GM11168 (cell line): Measurements from ENCODE around the gene THBS2.
"Not testable (repeated sequence)": the region's sequence is repeated elsewhere in the genome, so short reads cannot be mapped to it uniquely, and the experiment has no call there.

Experiments
- in situ Hi-C: fragments of 300-500 bp; cut with MboI; formaldehyde crosslinking; loops from one replicate; pipeline ENCODE4 v1.12.0; 2022; ENCODE audit warnings: low sequenced_read_pairs; ENCODE audit not compliant: unreplicated experiment

Gene THBS2

DNA sequence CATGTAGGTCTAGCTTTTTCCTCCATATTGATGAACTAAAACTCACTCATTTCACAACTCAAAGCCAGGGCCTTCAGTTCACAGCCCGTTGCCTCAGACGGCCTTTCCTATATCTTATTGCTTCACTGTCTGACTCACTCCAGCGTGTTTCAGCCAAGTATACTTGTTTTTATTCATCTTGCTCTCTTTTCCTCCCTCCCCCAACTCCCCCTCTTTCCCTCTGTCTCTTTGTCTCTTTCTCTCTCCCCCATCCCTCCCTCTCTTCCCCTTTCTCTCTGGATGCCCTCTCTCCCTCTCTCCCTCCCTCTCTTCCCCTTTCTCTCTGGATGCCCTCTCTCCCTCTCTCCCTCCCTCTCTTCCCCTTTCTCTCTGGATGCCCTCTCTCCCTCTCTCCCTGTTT is 38.9 kb downstream of the THBS2 start:
- in situ Hi-C loops: not testable (repeated sequence)

DNA sequence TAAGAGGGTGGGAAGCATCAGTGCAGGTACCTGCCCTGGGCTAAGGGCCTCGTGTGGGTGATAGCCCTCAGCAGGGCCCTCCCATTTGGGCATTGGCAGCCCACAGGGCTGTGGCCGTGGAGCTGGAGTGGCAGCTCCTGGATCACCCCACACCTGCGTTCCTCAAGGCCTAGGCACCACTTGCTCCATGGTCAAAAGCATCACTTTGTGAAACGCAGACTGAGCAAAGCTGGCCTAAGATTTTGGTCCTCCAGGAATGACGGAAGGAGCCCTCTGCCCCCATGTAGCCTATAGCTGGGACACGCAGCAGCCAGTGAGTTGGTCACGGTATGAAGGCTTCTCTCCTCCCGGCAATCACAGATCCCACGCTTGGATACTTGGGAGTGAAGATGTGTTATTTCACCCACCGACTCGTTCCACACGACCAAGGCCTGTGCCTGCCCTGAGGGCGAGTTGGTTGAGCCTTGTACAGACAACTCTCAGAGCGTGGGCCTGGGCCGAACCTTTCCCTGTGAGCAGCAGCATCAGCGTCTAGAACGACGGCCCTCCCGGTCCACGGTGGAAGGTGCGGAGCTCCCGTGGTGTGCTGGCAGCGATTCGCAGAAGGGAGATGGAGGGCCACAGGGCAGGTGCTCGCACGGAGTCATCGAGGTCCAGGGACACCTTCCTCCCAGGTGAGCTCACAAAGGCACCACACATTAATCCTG is 39.7 kb downstream of the THBS2 start:
- in situ Hi-C loops: no loop called here

DNA sequence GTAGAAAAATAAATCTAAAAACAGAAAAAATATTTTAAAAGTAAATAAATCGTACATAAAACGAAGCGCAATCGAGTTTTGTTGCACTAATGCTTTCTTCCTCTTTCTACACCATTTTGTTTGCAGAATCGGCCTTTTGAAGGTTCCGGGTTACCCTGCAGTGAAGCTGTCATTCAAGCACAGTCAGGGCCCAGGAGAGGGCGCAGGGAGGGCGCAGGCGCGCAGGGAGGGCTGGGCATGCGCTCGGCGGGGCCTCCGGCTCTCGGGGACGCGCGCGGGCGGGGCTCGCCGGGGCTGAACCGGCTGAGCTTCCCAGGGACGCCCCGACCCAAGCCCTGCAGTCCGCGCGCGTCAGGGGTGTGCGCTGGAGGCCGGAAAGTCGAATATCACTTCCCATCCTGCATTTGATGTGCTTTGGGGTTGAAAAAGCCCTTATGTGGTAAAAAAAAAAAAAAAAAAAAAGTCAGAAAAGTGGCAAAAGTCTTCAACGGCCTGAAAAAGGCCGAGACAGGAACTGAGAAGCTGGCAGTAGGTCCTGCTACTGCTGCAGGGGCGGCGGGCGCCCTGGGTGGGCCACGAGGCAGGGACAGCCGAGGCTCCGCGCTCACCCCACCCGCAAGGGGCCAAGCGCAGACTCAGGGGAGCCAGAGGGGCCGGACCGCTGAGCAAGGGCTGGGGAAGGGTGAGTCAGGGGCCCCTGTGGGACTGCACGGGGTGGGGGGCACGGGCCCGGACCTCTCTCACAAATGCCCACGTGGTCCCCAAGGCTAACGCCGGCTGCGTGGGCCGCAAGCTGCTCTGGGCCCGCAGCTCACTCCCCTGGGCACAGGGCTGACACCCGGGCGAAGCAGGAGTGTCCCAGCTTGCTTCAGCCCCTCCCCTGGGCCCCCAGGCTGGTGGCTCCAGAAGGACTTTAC is 40.5 kb downstream of the THBS2 start:
- in situ Hi-C loops: no loop called here

DNA sequence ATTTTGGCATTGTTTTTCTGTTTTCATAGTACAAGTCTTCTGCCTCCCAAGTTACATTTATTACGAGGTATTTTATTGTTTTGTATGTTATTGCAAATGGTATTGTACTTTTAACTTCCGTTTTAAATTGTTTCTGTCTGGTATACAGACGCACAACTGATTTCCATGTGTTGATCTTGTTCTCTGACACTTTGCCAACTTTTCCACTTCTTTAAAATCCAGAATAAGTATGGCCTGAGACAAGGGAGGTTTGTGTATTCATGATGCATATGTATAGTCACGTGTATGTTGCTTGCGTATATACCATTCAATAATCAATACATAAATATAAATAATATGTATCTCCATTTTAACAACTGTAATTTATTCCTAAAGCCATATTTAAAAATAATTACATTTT is 41.2 kb downstream of the THBS2 start:
- in situ Hi-C loops: no loop called here

DNA sequence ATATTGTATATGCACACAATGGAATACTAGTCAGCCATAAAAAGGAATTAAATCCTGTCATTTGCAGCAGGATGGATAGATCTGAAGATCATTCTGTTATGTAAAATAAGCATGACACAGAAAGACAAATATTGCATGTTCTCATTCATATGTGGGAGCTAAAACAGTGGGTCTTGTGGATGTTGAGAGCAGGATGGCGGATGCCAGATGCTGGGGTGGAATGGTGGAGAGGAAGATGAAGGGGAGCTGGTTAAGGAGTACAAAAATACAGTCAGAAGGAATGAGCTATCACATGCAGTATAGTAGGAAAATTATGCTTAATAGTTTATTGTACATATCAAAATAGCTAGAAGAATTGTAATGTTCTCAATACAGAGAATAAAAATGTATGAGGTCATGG is 41.8 kb downstream of the THBS2 start:
- in situ Hi-C loops: no loop called here

DNA sequence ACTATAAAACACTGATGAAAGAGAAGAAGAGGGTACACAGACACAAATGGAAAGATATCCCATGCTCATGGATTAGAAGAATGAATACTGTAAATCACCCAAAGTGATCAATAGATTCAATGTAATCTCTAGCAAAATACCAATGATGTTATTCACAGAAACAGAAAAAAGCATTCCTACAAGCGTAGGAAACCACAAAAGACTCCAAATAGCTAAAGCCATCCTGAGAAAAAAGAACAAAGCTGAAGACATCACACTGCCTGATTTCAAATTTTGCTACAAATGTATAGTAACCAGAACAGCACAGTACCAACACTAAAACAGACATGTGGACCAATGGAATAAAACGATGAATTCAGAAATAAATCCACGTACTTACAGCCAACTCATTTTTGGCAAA is 43.0 kb downstream of the THBS2 start:
- in situ Hi-C loops: no loop called here

DNA sequence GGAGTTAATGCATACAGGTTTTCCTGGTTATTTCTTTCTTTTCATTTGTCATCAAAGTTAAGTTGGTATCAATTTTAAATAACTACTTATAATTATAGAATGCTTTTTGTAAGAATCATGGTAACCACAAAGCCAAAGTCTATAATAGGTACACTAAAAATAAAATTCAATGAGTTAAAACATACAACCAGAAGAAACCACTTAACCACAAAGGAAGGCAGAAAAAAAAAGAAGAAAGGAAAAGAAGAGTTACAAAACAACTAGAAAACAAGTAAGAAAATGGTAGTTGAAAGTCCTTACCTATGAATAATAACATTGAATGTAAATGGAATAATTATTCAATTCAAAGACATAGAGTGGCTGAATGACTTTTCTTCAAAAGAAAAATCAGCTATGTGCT is 45.6 kb downstream of the THBS2 start:
- in situ Hi-C loops: no loop called here

DNA sequence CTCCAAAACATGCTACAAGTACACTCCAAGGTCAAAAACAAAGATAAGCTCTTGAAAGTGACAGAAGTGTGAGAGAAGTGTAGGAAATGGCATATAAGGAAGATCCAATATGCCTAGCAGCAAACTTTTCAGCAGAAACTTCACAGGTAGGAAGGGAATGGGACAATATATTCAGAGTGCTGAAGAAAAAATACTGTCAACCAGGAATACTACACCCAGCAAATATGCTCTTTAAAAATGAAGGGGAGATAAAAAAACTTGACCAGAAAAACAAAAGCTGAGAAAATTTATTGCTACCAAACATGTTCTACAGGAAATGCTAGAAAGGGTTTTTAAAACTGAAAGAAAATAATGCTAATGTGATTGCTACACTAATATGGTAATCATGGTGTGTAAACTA is 46.2 kb downstream of the THBS2 start:
- in situ Hi-C loops: no loop called here

DNA sequence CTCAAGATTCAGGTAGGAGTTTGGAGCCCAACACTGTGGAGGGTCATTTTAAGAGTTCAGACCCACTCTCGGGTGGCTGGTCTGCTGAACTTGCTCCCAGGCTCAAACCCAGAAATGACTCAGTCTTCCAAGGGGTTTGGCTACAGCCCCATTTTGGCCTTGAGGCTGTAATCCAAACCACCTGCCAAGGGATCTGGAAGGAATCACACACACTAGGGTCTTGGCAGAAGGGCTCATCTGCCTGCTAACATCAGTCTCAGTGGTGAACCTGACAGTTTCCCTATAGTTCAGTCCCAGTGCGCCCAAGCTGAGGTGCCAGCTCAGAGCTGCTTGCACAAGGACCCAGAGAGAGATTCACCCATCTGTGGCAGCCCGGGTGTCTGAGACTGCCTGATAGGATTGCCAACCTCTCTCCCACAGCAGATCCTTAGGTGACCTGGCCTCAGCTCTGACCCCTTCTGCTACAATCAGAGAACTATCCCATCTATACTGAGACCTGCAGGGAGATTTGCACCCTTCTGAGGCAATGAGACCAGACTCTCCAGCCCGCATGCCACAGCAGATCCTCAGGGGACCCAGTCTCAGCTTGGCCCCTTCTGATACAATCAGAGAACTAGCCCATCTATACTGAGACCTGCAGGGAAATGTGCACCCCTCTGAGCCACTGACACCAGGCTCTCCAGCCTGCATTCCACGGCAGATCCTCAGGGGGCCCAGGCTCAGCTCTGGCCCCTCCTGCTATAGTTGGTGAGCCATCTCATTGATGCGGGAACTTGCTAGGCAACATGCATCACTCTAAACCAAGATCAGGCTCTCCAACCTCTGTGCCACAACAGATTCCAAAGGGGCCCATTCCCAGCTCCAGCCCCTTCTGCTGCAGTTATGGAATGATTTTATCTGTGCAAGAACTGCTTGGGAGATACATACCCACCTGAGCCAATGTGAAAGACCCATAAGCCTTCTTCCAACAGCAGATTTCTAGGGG is 48.2 kb downstream of the THBS2 start:
- in situ Hi-C loops: no loop called here

DNA sequence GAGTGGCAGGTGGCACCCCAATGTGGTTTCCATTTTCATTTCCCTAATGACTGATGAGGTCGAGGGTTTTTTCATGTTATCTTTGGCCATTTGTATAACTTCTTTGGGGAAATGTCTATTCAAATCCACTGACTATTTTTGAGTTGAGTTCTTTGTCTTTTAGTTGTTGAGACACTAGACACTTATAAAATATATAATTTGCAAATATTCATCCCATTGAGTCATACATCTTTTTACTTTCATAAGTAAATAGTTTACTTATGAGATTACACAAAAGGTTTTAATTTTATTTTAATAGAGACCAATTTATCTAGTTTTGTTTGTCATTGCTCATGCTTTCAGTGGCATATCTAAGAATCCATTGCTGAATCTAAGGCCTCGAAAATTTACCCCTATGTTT is 49.5 kb downstream of the THBS2 start:
- in situ Hi-C loops: no loop called here

DNA sequence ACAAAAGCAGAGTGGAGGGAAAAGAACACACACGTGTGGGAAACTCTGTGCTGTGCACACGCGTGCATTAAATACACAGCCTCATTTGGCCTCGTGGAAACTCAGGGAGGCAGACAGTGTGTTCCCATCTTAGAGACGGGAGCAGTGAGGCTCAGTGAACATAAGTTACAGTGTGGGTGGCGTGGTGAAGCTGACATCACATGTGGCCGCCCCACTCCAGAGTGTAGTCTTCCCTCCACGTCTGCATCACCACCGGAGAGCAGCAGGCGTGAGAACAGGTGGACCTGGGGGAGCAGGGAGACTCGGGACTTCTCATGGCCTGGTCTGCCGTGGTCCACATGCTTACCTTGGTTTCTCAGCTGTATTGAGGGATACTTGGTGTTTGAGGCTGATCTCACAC is 51.7 kb downstream of the THBS2 start:
- in situ Hi-C loops: no loop called here

DNA sequence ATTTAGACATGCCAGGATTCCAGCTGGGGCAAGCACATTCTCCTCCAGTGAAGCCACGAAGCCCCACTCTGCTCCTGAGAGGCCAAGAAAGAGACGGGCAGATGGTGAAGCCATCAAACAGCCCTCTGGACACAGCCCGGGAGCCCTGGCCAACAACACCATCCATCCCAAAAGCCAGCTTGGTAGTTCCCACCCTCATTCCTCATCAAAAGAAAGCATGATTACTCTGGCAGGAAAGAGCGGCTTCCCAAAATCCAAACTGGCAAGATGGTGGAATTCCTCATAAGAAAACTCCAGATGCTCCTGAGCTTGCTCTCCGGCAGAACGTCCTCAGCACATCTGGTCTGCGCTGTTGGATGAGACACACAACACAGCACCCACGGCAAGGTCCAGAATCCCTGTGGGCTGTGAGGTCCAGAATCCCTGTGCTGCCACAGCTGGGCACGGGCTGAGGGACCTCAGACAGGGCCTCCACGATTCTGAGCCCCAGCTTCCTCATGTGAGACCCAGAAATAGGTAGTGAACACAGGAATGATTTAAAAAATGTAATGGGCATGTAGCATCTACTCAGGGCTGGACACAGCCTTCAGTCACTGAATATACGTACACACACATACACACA is 52.6 kb downstream of the THBS2 start:
- in situ Hi-C loops: no loop called here

DNA sequence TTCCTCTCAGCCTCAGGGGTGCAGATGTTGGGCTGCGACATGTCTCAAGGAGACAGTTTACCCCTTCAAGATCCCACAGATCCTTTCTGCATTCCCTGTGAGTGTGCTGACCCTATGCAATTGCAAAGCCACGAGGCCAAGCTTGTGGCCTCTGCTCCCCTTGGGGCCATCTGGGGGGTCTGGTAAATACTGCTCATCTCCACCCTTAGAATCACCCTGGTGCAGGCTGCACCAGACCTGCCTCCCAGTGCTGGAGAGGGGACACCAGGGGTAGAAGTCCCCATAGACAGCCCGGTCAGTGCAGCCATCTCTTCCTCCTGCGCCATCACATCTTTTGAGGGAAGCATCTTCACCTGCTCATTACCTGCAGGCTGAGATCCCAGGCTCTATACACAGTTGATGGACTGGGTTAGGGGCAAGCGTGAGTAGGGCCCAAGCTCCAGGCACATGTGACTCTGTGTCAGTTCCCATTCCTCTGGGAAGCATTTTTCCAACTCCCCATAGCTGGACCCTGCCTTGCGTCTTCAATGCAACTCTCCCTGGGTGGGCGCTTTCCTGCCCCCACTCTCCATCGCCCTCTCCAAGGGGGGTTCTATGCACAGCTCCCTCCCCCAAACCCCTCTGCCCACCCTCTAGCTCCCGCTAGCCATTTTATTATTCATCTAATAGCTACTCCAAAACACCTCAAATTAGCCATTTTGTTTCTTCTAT is 53.9 kb downstream of the THBS2 start:
- in situ Hi-C loops: no loop called here

DNA sequence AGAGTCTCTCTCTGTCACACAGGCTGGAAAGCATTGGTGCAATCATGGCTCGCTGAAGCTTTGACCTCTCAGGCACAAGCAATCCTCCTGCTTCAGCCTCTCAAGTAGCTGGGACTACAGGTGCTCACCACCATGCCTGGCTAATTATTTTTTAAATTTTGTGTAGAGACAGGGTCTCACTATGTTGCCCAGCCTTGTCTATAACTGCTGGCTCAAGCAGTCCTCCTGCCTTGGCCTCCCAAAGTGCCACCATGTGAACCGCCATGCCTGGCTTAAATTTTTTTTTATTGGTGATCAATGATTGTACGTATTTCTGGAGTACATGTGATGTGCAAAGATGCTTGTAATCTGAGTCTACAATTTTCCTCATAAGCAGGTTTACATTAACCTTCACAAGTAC is 54.8 kb downstream of the THBS2 start:
- in situ Hi-C loops: no loop called here

DNA sequence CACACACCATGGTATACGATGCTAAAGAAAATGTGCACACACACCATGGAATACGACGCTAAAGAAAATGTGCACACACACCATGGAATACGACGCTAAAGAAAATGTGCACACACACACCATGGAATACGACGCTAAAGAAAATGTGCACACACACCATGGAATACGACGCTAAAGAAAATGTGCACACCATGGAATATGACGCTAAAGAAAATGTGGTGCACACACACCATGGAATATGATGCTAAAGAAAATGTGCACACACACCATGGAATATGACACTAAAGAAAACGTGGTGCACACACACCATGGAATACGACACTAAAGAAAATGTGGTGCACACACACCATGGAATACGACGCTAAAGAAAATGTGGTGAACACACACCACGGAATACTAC is 55.7 kb downstream of the THBS2 start:
- in situ Hi-C loops: not testable (repeated sequence)

DNA sequence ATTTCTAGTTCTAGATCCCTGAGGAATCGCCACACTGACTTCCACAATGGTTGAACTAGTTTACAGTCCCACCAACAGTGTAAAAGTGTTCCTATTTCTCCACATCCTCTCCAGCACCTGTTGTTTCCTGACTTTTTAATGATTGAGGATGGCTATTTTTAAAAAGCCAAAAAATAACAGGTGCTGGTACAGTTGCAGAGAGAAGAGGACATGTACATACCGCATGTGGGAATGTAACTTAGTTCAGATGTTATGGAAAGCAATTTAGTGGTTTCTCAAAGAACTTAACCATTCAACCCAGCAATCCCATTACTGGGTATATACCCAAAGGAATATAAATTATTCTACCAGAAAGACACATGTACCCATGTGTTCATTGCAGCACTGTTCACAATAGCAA is 57.4 kb downstream of the THBS2 start:
- in situ Hi-C loops: not testable (repeated sequence)

DNA sequence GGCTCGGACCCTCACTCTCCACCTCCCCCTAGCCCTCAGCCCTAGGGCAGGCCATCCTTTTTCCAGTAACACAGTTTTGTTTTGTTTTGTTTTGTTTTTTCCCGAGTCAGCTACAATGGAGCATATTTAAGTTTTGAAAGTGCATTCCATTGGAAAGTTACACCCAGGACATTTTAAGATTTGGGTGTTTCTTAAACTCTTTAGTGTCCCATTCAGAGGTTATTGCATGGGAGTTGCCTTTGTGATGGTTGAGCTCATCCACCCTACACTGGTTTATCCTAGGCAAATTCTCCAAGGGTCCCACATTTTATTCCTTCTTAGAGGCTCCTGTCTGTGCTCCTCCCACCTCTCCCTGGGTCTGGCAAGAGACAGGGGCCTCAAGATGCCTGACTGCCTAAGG is 58.9 kb downstream of the THBS2 start:
- in situ Hi-C loops: no loop called here

DNA sequence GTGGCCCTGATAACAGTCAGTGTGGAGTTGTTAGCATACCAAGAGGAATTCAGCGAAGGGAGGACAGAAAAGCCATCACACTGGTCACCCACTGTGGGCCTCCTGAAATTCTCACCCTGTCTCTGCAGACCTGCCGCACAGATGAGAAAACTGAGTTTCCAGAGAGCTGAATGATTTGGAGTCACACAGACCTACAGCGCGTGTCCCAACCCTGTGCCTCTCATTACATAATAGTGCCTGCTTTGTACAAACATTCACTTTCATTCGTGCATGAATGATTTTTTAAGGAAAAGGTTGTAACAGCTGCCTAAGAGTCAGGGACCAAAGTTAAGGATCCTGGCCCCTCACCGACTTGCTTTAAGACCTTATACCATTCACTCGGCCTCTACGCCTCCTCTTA is 62.7 kb downstream of the THBS2 start:
- in situ Hi-C loops: no loop called here

DNA sequence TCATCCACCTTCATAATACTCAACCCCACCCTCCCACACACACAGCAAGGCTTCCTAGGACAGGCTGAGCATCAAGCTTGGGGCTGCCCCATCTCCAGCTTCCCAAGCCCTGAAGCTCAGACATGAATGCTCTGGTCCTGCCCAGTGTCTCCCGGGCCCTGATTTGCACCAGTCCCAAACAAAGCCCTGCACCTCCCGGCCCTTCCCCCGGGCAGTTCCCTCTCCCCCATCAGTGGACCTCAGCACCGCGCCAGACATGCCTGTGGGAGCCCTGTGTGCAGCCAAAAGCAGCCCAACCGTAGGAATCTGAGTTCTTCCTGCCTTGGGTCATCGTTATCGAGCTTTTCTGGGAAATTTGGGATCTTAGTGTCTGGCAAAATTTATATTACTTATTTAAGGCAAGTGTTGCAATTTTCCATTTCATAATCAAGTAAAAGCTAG is 63.5 kb downstream of the THBS2 start:
- in situ Hi-C loops: no loop called here
